NCI-H1048 (cell line): ENCODE results near the gene ETV5.

Experiments used
- DNase-seq: peaks from one replicate; lab custom pipeline; 2025; lab: John Stamatoyannopoulos, UW

Gene ETV5

DNA sequence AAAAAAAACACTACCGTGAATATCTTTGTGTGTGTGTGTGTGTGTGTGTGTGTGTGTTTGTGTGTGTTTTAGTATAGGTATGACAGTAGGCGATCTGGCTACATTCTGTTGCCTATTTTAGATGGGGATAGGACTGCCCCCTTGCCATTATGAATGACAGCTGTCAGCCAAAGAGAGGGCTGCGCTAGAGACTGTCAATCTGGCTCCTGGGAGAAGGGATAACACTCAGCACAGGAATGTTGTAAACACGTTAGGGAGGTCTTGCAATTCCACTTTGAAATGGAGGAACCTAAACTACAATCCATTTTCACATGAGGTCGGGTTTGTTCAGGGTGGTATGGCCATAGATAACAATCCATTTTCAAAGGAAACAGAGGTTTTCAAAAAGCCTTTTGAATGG, 14.1 kb upstream of the ETV5 start:
- no peak for DNase-seq

DNA sequence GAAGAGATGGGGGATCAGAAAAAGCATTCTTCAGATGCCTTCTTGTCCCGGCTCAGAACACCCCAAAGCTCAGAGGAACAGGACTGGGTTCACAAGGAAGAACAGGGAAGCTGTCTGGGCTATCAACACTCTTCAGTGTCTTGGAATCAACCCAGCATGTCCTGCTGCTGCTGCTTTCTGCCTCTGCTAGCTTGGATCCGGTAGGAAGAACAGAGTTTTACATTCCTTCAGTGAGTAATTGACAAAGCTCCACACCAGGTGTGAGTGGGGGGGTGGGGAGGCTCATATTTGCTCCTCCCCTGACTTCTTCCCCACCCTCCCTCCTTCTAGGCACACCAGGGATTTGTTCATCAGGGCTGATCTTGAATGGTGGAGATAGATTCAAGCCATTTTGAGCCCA, 13.1 kb upstream of the ETV5 start:
- DNase-seq, result no peak

DNA sequence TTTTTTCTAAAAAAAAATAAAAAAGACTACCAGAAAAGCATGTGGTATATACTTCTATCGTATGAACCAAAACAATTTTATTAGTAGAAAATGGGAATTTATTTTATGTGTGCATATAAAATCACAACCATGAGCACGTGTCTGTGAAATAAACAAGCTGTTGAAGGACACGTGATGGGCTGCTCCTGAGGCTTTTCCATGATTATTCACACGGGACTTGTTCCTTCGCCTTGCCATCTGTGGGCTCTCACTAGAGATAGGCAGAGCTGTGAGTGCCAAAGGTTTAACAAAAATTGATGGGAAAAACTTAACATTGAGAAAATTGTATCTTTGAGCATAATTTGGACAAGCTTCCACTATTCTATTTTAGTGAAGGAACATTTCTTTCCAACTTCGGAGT, 12.4 kb upstream of the ETV5 start:
- DNase-seq, result no peak

DNA sequence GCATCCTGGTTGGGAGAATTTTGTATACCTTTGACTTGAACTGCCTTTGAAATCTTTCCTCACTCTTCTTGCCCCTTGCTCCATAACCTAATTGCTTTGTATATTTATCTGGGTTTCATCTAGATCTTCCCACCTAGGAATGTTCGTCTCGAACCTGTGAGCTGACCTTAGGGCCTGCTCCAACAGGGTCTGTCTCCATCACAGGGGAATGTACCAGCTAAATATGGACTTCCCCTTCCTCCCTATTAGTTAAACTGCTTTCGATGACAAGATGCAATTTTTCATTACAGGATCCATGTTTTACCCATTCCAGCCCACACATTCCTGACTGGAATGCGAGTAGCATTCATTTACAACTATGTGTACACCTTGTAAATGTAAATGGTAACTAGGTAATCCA, 10.6 kb upstream of the ETV5 start:
- DNase-seq, result no peak

DNA sequence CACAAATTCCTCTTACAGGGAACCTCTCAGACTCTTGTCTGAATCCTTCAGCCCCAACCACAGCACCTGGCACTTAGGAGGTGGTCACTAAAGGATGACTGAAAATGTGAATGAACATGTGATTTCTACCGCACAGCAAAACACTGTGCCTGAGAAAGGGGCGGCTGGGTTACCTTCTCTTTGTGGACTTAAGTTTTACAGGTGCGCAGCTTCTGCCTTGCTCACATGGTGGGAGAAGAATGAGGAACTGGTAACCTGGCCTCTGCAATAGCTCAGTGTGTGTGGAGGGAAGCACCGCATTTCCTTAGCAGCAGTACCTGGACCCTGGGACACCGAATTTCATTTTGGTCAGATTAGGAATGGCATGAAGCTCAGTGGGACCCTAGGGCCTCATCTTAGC, 9.8 kb upstream of the ETV5 start:
- no peak for DNase-seq

DNA sequence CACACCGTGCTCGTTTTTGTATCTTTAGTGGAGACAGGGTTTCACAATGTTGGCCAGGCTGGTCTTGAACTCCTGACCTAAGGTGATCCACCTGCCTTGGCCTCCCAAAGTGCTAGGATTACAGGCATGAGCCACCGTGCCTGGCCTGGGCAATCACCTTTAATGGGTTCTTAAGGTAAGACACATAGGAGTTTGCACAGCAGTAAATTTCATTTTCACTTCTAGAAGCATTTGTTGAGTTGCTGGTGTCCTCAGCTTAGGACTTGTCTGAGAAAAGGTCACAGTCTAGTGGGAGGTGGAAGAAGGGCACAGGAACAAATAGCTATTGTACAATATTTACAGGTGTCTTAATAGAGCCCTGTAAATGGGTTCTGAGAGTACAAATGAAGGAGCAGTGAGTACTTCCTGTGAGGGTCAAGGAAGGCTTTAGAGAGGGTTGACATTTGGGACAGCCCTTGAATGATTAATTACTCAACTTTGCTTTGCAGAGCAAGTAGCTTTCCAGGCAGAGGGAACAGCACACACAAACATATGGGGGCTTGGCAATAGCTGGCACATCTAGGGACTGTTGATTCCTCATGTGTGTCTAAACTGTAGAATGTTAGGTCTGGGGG, 8.7 kb upstream of the ETV5 start:
- DNase-seq, result no peak

DNA sequence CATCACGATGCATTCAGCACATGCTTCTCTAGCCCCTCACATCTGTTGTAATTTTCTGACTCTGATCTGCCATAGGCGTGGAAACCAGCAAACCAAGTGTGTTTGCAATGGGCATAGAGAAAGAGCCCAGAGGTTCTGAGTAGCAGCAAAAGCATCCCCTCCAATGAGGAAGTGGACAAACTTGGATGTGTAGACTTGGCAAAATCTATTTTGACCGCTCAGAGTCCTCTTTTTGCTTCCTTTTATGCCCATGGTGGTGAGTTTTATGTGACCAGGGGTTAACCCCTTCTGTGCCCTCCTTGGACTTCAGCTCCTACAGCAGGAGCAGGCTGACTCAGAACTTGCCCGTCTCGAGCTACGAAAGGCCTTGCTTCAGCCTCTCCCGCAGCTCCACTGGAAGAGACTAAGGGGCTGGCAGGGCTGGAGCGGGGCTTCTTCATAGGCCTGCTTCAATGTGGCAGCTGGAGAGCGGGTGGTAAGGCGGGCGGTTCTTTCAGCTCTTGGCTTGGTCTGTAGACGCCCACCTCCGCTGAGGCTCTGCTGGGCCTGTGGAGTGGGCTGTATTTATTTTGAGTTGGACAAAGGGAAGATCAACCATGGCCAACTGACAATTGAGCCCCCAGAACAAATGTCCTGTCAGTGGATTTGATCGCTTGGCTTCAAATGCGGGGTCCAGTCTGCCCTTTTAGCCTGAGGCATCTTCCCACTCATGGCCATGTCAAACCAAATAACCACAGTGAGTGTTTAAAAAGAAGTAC, 6.5 kb upstream of the ETV5 start:
- no peak for DNase-seq

DNA sequence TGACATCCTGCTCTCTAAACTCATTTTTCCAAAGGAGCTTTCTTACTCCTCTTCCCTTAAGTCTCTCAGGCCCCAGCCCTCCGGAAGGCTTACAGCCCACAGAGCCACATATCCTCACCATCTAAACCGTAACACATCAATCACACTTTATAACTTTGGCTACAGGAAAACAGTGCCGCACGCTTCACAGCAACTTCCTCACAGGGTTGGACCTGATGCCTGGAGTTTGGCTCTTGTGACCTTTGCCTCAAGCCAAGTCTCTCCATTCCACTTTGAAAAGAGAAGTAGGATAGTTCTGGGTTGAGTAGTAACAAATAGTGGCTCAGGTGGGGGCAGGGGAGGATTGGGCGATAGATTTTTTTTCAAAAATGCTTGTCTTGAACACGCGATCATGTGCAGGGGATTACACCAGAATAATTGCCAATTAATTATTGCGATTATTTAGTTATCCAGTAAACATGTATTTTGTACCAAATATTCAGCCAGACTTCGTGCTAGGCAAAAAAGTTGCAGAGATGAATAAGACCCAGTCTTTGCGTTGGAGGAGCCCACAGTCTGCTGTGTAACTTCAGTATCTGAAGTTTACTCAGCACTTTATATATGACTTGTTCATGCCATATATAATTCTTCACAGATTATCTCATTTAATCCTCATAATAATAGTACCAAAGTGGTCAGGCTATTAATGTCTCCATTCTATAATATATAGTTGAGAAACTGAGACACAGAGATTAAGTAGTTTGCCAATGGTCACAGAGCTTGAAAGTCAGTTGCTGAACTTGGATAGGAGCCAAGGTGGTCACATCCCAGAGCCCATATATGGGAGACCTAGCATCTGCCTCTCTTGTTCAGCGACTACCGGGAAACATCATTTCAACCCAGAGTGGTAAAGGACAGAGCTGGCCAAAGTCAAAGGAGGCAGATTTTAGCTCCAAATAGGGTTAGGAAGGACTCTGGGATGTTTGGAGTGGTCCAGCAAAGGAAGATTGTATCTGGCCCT, 2.4 kb upstream of the ETV5 start:
- DNase-seq, result no peak

DNA sequence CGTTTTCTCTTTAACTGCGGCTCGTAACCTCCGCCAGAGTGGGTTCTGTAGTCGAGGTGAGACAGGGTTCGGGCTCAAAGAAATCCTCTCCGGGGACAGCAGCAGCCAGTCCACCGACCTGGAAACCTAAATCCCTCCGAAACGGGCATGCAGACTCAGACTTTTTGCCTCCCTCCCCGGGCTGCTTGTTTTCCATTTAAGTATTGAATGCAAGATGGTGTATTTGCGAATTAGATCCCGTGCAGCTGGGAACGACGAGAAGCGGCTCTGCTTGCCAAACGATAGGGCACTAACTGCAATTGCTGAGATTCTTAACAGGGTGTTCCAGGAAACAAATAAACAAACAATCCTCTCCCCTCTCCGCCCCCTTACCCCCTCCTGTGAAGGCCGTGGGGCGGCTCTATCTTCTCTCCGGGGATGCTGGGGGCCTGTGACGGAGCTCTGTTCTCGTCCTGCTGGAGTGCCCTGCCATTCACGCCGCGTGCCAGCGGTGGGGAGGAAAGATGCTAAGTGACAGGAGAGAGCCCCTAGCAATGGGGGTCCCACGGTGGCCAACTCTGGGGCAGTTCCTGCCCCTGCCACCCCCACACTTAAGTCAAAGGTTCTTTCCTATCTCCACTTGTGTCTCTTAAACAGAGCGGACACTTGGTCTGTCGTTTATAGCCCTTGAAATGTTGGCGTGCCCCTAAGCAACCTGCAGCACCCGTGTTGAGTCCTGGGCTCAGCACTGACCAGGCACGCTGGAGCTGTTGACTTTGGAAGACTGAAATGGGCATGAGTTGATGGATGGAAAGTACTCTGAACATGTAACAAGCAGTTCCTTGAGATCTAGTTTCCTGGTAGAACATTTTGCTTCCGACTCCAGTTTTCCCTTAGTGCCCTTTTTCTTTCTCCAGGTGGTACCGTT, 1.3 kb upstream of the ETV5 start:
- DNase-seq, result no peak

DNA sequence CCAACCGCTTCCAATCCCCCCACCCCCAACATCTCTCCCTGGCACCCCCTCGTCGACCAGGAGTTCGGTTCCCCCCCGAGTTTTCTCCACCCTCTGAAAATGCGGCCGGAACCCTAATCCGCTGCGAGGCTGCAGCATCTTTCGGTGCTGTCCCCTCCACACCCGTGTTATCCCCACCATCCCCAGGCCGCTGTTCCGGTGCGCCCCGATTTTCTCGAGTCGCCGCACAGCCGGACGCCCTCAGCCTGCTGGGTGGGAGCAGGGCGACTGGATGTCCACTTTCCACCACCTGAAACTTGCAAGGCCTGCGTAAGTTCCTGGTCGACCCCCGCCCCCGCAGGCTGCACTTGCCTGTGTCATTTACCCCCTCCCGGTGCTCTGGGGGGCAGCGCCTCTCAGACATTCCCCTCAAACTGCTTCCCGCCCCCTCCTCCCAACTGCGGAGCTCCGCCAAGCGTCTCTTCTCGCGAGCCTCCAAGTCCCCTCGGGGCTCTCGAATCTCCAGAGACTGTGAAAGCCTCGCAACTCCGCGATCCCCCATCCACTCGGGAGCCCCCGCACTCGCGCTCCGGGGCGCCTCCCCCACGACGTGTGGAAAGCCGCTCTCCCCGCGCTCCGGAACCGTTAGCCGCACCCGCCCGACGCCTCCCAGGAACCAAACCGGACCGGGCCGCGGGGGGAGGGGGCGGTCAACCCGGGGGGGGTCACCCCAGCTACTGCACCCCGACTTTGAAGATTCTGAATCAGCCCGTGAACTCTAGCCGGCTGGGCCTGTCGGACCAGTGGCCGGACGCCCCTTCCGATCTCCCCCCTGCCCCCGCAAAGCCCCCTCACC, 566 bp downstream of the ETV5 start:
- no peak for DNase-seq

DNA sequence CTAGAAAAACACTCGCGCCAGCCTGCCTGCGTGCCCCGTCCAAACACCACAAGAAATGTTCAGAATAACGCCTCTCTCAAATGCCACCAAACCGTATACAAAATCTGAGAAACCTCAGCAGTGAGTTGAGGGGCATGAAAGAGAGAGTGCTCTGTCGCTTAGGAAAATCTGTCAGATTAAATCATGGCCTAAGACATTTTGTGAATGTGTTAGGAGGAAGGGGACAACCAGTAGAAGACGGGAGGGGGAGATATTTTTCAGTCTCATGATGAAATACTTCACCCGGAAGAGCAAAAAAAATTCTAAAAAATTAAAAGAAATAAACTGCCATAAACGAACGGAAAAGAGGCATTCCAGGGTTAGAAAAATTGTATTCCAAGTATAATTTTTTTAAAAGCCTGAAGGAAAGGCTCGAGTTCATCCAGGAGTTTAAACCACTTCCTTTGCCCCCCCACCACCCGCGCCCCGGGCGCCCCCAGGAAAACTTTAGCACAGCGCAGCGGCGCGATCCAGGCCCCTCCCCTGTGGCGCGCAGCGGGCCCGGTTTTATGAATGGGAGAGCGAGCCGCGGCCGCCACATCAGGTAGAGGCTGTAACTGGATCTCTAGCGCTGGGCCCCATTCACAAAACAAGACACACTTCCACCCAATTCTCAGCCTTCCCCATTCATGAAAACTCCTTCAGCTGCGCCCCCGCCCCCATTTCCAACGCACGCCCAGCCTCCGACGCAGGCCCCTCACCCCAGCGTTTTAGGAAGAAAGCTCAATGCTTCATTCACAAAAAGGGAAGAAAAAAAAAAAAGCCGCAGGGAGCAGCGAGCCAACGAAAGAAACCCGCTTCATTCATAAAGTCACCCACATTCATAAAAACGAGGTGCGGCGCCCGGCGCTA, 1.4 kb downstream of the ETV5 start:
- DNase-seq, result peak; percentile 12

DNA sequence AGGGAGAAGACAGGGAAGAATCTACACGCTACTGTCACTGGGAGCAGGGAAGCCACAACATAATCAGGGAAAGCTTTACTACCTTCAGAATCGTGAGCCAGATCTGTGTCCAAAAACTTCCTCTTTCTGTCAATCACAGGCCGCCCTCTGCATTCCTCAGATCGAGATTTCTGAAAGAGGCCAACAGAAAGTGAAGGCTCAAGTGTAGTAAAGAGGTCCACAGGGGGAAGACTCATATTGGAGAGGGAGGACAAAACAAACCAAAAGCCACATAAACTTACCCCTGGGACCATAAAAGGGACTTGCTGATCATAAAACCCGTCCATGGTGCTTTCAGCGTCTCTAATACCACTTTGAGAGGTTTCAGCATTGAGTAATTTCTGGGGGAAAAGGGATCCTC, 3.3 kb downstream of the ETV5 start:
- DNase-seq, result no peak

DNA sequence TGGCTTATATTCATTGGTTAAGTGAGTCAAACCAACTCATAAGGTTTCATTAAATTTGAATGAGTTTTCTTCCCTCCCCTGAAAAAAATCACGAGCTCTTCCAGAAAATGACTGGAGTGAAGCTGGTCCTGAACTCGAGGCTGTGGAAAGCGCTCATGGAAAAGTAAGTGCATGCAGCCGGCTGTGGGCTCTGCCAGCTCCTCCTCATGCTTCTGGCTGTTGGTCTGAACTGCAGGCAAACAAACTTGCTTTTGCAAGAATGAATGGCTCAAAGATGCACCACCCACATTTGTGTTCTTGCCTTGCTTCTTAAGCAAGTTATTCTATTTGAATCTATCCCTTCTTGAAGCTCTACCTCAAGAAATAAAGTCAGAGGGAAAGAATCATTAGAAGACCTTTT, 6.2 kb downstream of the ETV5 start:
- DNase-seq, result no peak

DNA sequence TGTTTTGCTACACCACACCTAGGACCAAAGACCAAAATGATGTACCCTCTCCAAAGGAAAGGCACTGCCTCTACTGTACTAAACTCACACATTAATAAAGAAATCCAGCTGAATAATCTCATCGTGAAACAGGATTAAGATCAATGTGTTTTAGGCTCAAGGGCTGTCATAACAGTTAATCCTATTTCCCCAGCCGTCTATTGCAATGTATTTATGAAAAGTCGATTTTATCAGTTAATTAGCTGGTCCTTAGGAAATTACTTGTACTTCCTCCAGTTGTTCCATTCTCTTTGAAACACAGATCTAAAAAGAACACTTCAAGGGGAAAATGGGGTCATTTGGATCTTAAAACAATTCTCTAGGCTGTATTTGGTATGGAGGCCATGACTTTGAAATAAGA, 8.5 kb downstream of the ETV5 start:
- DNase-seq, result no peak

DNA sequence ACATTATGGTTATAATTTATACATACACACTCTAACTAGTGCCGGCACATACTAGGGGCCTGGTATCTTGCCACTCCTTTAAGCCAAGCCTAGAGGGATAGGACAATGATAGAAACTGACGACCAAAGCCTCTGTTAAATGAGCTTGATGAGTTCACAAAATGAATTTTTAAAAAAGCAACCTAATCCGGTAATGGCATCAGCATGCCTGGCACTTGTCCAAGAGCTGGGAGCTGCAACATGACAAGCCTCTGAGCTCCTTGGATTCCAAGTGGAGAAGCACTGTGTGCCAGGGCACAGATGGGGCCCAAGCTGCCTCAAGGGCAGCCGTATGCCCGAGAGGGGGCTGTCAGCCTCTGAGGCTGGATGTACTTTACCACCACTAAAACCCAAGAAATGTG, 9.7 kb downstream of the ETV5 start:
- DNase-seq, result no peak

DNA sequence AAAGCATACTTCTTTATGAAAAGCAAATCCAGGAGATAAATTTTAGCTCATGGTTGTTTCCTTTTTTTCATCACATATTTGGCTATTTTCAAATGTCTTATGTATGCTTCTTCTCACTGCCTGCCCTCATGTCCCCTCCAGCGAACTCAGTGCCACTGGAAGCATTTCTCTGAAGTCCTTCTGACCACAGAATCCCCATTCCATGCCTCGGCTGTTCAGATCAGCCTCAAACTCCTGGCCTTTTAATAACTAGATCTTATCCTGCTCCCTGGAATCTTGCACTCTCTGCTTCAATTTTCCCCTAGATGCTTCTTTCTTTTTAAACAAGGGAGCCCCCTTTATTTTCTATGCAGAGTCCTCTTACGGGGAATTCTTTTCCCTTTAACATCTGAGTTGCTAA, 10.1 kb downstream of the ETV5 start:
- no peak for DNase-seq

DNA sequence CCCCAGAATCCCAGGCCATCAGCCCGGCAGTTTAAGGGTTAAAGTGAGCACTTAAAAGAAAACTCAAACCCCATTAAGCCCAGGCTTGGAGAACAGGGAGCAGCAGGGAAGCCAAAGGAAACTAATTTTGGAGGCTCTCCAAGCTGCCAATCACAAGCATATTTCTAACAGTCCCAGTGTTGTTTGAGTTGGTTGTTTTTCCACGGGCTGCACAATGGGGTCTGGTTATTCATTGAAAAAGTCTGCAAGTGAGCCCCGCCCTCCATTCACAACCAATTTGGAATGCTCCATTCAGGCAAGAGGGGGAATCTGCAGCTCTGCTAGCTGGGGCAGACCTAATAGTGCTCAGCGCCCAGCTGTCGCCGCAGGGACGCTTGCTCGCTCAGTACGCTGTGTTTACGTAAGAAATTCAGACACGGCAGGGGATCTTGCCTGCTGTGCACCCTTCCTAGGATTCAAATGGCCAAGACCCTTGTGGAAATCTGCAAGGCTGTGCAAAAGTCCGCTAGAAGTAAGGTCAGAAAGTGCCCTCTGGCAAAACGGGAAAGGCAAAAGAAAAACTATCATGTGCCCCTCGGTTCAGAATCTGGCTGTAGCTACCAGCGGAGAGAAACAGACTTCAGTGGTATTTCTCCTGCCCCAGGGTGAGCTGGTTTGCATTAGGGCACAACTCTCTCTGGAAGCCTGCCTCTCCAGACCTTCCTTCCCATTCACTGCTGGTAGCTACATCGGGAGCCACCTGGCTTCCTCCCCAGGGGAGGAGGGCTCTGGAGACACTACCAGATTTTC, 11.0 kb downstream of the ETV5 start:
- DNase-seq, result peak; percentile 70

DNA sequence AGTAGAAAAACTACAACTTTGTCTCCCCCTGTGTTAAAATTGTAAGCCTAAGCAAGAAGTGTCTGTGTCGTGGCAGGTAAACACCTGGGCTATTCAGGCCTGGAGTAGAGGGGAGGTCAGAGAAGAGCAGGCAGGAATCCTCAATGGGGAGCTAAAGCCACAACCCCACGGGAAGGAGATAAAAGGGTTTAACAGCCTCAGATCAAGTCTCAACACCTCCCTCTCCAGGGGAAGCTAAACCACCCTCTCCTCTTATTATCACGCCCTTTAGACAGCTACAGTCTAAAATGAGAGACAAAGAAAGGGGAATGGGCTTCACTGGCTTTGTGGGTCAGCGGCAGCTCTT, 11.6 kb downstream of the ETV5 start:
- no peak for DNase-seq

DNA sequence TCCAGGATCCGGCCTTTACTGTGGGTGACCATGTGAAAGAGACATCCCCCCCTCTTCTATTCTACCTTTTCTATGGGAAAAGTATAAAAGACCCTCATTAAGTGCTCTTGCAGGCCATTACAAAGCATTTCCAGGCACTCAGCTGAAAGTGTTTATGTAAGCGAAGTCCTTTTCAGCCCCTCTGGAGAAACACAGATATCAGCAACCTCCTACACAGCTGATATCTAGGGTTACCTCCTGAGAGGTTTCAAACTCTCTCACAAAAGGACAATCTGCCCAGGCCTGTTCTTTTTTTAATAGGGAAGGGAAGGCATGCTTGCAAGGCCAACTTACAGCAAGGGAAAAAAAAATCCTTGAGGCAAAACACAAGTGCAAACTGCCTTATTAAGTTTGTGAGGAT, 12.6 kb downstream of the ETV5 start:
- DNase-seq, result no peak
